Measurements from ENCODE around the gene MLLT10.

Gene MLLT10

DNA sequence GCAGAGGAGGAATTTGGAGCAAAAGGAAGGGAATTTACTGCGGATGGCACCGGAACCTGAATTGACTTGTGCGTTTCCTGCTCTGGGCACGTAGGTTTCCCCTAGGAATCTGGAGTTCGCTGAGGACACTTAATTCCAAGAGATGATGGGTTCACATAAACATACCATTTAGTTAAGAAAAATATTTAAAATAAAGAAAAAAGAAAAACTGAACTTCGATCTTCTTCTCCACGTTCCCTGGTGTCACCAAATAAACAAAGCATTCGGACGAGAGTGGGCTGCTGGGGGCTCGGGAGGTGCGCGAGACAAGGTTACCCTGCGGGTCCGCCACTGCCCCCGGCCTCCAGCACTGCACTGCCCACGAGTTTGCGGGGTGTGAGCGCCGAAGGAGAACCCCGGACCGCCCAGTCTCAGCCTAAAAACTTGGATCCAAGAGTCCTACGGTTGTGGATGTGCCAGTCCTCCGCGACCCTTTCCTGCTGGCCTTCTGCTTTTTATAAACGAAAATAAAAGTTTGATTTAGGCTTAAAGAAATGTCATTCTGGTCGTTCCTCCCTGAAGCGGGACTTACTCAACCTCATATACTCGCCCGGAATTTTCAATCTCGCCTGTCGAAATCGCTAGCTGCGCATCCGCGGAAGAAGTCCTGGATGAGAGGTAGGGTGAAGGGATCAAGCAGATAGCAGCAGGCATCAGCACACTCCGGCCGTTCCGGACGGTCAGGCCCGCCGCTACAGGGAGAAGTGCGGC is 38.9 kb upstream of the MLLT10 start:
- no peak overlapping the region for H3K27ac ChIP-seq (ENCODE audit: low read length)
- H3K9me3 ChIP-seq (ENCODE audit: insufficient read depth, low read length, severe bottlenecking), result no peaks in the 10 kb centered on the region
- H2AFZ ChIP-seq (ENCODE audit: low read depth, low read length), result peak overlapping the region; percentile 75
- peaks cover 58% of the 10 kb centered on the region for H3K27me3 ChIP-seq (ENCODE audit: insufficient read depth, low read length, poor library complexity)
- H3K4me3 ChIP-seq (ENCODE audit: low read depth in 1 of 2, low read length in 2 of 2), result peak overlapping the region; percentile 71 to 77; a peak in 3 of 4 replicates
- H3K36me3 ChIP-seq (ENCODE audit: insufficient read depth, low read length), result no peaks in the 10 kb centered on the region
- peak overlapping the region; percentile 98 for H3K4me2 ChIP-seq (ENCODE audit: insufficient read depth, low read length)
- no peak for ATAC-seq (ENCODE audit: insufficient read depth, low read depth)
- H3K9ac ChIP-seq (ENCODE audit: low read depth, low read length), result peak overlapping the region; percentile 86
- TF ChIP-seq EZH2 (IDR thresholded peaks at IDR 0.05; ENCODE audit: borderline replicate concordance, low read depth, low read length, severe bottlenecking), result peak; percentile 91
- TF ChIP-seq, protein P1, sequence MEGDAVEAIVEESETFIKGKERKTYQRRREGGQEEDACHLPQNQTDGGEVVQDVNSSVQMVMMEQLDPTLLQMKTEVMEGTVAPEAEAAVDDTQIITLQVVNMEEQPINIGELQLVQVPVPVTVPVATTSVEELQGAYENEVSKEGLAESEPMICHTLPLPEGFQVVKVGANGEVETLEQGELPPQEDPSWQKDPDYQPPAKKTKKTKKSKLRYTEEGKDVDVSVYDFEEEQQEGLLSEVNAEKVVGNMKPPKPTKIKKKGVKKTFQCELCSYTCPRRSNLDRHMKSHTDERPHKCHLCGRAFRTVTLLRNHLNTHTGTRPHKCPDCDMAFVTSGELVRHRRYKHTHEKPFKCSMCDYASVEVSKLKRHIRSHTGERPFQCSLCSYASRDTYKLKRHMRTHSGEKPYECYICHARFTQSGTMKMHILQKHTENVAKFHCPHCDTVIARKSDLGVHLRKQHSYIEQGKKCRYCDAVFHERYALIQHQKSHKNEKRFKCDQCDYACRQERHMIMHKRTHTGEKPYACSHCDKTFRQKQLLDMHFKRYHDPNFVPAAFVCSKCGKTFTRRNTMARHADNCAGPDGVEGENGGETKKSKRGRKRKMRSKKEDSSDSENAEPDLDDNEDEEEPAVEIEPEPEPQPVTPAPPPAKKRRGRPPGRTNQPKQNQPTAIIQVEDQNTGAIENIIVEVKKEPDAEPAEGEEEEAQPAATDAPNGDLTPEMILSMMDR (IDR thresholded peaks at IDR 0.05; ENCODE audit: borderline replicate concordance, extremely low read depth, low read length, poor library complexity, severe bottlenecking), result no peak
- peaks cover 32% of the 10 kb centered on the region for H3K4me1 ChIP-seq (ENCODE audit: insufficient read depth, low read length)
- peak; percentile 8 for DNase-seq
- H3K79me2 ChIP-seq (ENCODE audit: insufficient read depth, low read length), result no peaks in the 10 kb centered on the region
- 0 out of 2 replicates have a peak, but pooled peaks cover 5% of the 10 kb centered on the region for H4K20me1 ChIP-seq (ENCODE audit: insufficient read depth, low read length)

DNA sequence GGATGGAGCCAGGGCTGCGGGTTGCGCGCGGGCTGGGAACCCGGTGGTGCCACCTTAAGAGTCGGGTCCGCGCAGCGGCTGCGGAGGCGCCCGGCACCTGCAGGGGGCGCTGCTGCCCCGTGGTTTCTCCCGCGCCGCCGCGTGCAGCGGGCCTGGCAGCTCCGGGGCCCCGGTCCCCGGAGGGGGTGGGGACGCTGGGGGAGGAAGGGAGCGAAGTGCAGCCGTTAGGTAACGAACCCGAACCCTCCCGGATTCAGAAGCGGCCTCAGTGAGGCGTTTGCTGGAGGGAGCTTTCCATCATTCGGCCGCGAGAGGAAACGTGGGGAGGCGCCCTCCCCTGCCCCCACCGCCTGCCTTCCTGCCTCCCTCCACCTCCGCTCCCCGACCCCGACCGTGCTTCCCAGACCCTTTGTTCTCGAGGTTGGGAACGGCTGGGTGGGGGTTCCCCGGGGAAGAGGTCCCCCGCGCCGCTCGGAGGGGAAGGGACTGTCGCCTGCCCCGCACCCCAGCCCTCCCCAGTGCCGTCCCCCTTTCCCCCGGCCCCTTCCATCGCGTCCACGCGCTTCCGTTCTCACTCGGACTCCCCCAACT is 38.2 kb upstream of the MLLT10 start:
- Histone ChIP-seq H3K27me3 (ENCODE audit: insufficient read depth, low read length, poor library complexity) (peaks cover 58% of the 10 kb centered on the region), H3K9ac (ENCODE audit: low read depth, low read length) (peak overlapping the region; percentile 86), H3K36me3 (ENCODE audit: insufficient read depth, low read length) (no peaks in the 10 kb centered on the region), H3K4me3 (ENCODE audit: low read depth in 1 of 2, low read length in 2 of 2) (peak overlapping the region; percentile 71 to 77), H2AFZ (ENCODE audit: low read depth, low read length) (peak overlapping the region; percentile 100), H3K4me1 (ENCODE audit: insufficient read depth, low read length) (peaks cover 32% of the 10 kb centered on the region), H4K20me1 (ENCODE audit: insufficient read depth, low read length) (0 out of 2 replicates have a peak, but pooled peaks cover 5% of the 10 kb centered on the region), H3K27ac (ENCODE audit: low read length) (peak overlapping the region; percentile 88), H3K79me2 (ENCODE audit: insufficient read depth, low read length) (no peaks in the 10 kb centered on the region), H3K4me2 (ENCODE audit: insufficient read depth, low read length) (peak overlapping the region; percentile 98), H3K9me3 (ENCODE audit: insufficient read depth, low read length, severe bottlenecking) (no peaks in the 10 kb centered on the region)
- TF ChIP-seq, protein P1 (IDR thresholded peaks at IDR 0.05; ENCODE audit: borderline replicate concordance, extremely low read depth, low read length, poor library complexity, severe bottlenecking), result peak; percentile 97
- TF ChIP-seq EZH2 (IDR thresholded peaks at IDR 0.05; ENCODE audit: borderline replicate concordance, low read depth, low read length, severe bottlenecking), result no peak
- DNase-seq (peak; percentile 89), ATAC-seq (ENCODE audit: insufficient read depth, low read depth) (peak; percentile 78)

GRCh38 chr10:21496343-21497176 is 37.5 kb upstream of the MLLT10 start:
- peak overlapping the region; percentile 98 for H3K4me2 ChIP-seq (ENCODE audit: insufficient read depth, low read length)
- peak overlapping the region; percentile 86 for H3K9ac ChIP-seq (ENCODE audit: low read depth, low read length)
- ATAC-seq (ENCODE audit: insufficient read depth, low read depth), result peak; percentile 71
- H3K79me2 ChIP-seq (ENCODE audit: insufficient read depth, low read length), result no peaks in the 10 kb centered on the region
- peak overlapping the region; percentile 100 for H2AFZ ChIP-seq (ENCODE audit: low read depth, low read length)
- H3K4me3 ChIP-seq (ENCODE audit: low read depth in 1 of 2, low read length in 2 of 2), result peak overlapping the region; percentile 71 to 77
- peak overlapping the region; percentile 88 for H3K27ac ChIP-seq (ENCODE audit: low read length)
- H3K27me3 ChIP-seq (ENCODE audit: insufficient read depth, low read length, poor library complexity), result peaks cover 64% of the 10 kb centered on the region
- 0 out of 2 replicates have a peak, but pooled peaks cover 5% of the 10 kb centered on the region for H4K20me1 ChIP-seq (ENCODE audit: insufficient read depth, low read length)
- peaks cover 32% of the 10 kb centered on the region for H3K4me1 ChIP-seq (ENCODE audit: insufficient read depth, low read length)
- peak; percentile 74 for DNase-seq
- no peaks in the 10 kb centered on the region for H3K9me3 ChIP-seq (ENCODE audit: insufficient read depth, low read length, severe bottlenecking)
- H3K36me3 ChIP-seq (ENCODE audit: insufficient read depth, low read length), result no peaks in the 10 kb centered on the region
- TF ChIP-seq EZH2 (IDR thresholded peaks at IDR 0.05; ENCODE audit: borderline replicate concordance, low read depth, low read length, severe bottlenecking), result no peak
- TF ChIP-seq, protein P1 (IDR thresholded peaks at IDR 0.05; ENCODE audit: borderline replicate concordance, extremely low read depth, low read length, poor library complexity, severe bottlenecking), result peak; percentile 78

All from DND-41 (cell line).